Esophagus muscularis mucosa (tissue), 4 donors: ENCODE results near the gene GLE1.

Experiments
- CTCF ChIP-seq, 3 experiments: fragments of 200-600 bp in 2 of 3; fragments of 450-650 bp in 1 of 3; sonication (generic) in 2 of 3; IDR thresholded peaks; one replicate each; pipeline ENCODE4 v1.5.1; 2017 to 2019; ENCODE audit warnings: antibody characterized with exemption in 3 of 3, mild to moderate bottlenecking in 2 of 3, moderate library complexity in 1 of 3
- EP300 ChIP-seq: sonication (generic); formaldehyde crosslinking; IDR thresholded peaks from one replicate; pipeline ENCODE4 v1.6.1; 2017; ENCODE audit warnings: antibody characterized with exemption
- POLR2A ChIP-seq: fragments of 450-650 bp; IDR thresholded peaks from one replicate; pipeline ENCODE4 v1.6.1; 2017; ENCODE audit warnings: antibody characterized with exemption, moderate library complexity, mild to moderate bottlenecking, low read depth
- POLR2AphosphoS5 ChIP-seq, 2 donors: sonication (generic); formaldehyde crosslinking; IDR thresholded peaks; one replicate each; pipeline ENCODE4 v1.6.1; 2017; ENCODE audit warnings: antibody characterized with exemption in 2 of 2

- TF ChIP-seq CTCF (IDR thresholded peaks at IDR 0.05) (no peak), POLR2AphosphoS5 (IDR thresholded peaks at IDR 0.05) (peak in 1 of 2 donors; percentile 10), POLR2A (no peak), EP300 (no peak)
These were observed 10.3 kb upstream of the GLE1 start for GRCh38 chr9:128494108-128494745.
